PC-3 (cell line): ENCODE results near the gene TNFRSF6B. TPM values are rescaled to one million over a fixed set of nuclear protein-coding genes. Genes with fewer than 3 reads are reported as not detected.

Source experiments
- ATAC-seq: fragments of 200-7000 bp; cut with Tn5 transposase; 2 replicates; pipeline ENCODE4 v1.9.1; 2020; ENCODE audit warnings: mild to moderate bottlenecking, moderate library complexity
- BruUV-seq: library from RNA; stranded (reverse); fragments of 400-500 nt; replicated peaks from 2 replicates; lab custom pipeline; 2021; lab: Mats Ljungman, UMichigan
- CTCF ChIA-PET: fragments of 300-600 bp; sonication (Branson Sonifier 250); formaldehyde crosslinking; loops from one replicate; lab custom pipeline; 2022; ENCODE audit warnings: antibody characterized with exemption; lab: Charles Lee
- POLR2A ChIA-PET: fragments of 300-600 bp; sonication (Branson Sonifier 250); formaldehyde crosslinking; loops from one replicate; lab custom pipeline; 2022; ENCODE audit warnings: antibody characterized with exemption; ENCODE audit not compliant: unreplicated experiment; lab: Charles Lee
- DNase-seq: peaks from one replicate; pipeline ENCODE4 v3.0.0-alpha.2; 2015
- H2AFZ ChIP-seq: fragments of 300-600 bp; sonication (generic); 2 replicates; pipeline ENCODE4 v1.6.0; 2016; ENCODE audit warnings: antibody characterized with exemption, low read length
- H3F3A ChIP-seq: fragments of 300-600 bp; sonication (generic); one replicate; pipeline ENCODE4 v1.6.0; 2017; ENCODE audit warnings: antibody characterized with exemption, low read length, control low read depth, mild to moderate bottlenecking; ENCODE audit not compliant: unreplicated experiment
- H3K27ac ChIP-seq: fragments of 300-600 bp; sonication (generic); 2 replicates; pipeline ENCODE4 v1.5.1; 2016; ENCODE audit warnings: mild to moderate bottlenecking, low read length
- H3K27me3 ChIP-seq: fragments of 300-600 bp; sonication (generic); 2 replicates; pipeline ENCODE4 v1.6.1; 2016; ENCODE audit warnings: low read length, mixed read lengths
- H3K36me3 ChIP-seq: fragments of 300-600 bp; sonication (generic); 2 replicates; pipeline ENCODE4 v1.6.1; 2016; ENCODE audit warnings: low read depth, mixed run types, low read length, mixed read lengths
- H3K4me1 ChIP-seq: fragments of 300-600 bp; sonication (generic); 2 replicates; pipeline ENCODE4 v1.5.1; 2016; ENCODE audit warnings: low read length; ENCODE audit not compliant: insufficient read depth
- H3K4me2 ChIP-seq: fragments of 300-600 bp; sonication (generic); 2 replicates; pipeline ENCODE4 v1.6.0; 2016; ENCODE audit warnings: low read length
- H3K4me3 ChIP-seq: fragments of 300-600 bp; sonication (generic); 2 replicates; pipeline ENCODE4 v1.5.1; 2016; ENCODE audit warnings: mild to moderate bottlenecking, low read length, mixed read lengths
- H3K79me2 ChIP-seq: fragments of 300-600 bp; sonication (generic); 2 replicates; pipeline ENCODE4 v1.6.1; 2017; ENCODE audit warnings: low read length, mixed read lengths
- H3K9ac ChIP-seq: fragments of 300-600 bp; sonication (generic); 2 replicates; pipeline ENCODE4 v1.6.0; 2016; ENCODE audit warnings: mild to moderate bottlenecking, low read length
- H3K9me2 ChIP-seq: fragments of 300-600 bp; sonication (generic); replicated peaks from 2 replicates; pipeline ENCODE4 v1.6.1; 2016; ENCODE audit warnings: mixed run types, low read length, mixed read lengths
- H3K9me3 ChIP-seq: fragments of 300-600 bp; sonication (generic); 2 replicates; pipeline ENCODE4 v1.6.1; 2016; ENCODE audit warnings: low read length, mixed read lengths
- H4K20me1 ChIP-seq: fragments of 300-600 bp; sonication (generic); 2 replicates; pipeline ENCODE4 v1.6.1; 2016; ENCODE audit warnings: low read length, mixed read lengths
- CTCF ChIP-seq: fragments of 300-600 bp; sonication (generic); conservative IDR thresholded peaks from 2 replicates; pipeline ENCODE4 v1.5.1; 2017; ENCODE audit warnings: antibody characterized with exemption, low read depth, mild to moderate bottlenecking, low read length
- EZH2 ChIP-seq: fragments of 300-600 bp; sonication (generic); IDR thresholded peaks from one replicate; pipeline ENCODE4 v1.6.1; 2017; ENCODE audit warnings: antibody characterized with exemption, mild to moderate bottlenecking, low read length; ENCODE audit not compliant: unreplicated experiment
- EZH2phosphoT487 ChIP-seq: fragments of 300-600 bp; sonication (generic); IDR thresholded peaks from 2 replicates; pipeline ENCODE4 v1.6.1; 2018; ENCODE audit warnings: mild to moderate bottlenecking, antibody characterized with exemption, low read length, borderline replicate concordance
- intact Hi-C: fragments of 100-400 bp; cut with micrococcal nuclease; formaldehyde crosslinking; loops from 2 replicates; pipeline ENCODE4 v1.9.0; 2023
- total RNA-seq: library from RNA; depleted of rRNA; stranded (reverse); fragments of >200 nt; gene quantifications from 2 replicates; pipeline ENCODE4 v1.2.3, GENCODE V29; 2014

The TNFRSF6B gene
- total RNA-seq, 1 experiment from 2014 or later: 41.6 TPM

DNA sequence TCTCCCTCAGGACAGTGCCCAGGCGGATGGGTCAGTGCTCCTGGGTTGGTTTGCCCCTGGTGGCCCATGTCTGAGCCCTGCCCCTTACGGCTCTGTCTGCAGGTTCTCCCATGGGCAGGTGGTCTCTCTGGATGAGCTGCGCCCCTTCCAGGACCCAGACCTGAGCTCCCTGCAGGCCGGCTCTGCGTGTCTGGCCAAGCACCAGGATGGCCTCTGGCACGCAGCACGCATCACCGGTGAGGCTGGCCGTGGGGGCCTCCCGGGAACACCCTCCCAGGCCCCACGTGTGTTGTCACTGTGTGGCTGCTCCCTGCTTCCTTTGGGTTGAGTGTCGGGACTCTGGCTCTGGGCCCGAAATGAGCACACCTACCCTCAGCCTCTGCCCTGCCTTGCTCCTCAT, 36.7 kb downstream of the TNFRSF6B start:
- ChIA-PET CTCF (no interaction called here), POLR2A (no interaction called here)
- no peak overlapping the region for H3K4me3 ChIP-seq
- intact Hi-C loops: no loop called here
- H3K27me3 ChIP-seq: no peaks in the 10 kb centered on the region
- no peak for DNase-seq
- peaks cover 22% of the 10 kb centered on the region for H3K79me2 ChIP-seq
- TF ChIP-seq EZH2: no peak
- no peak for TF ChIP-seq CTCF
- no peak for TF ChIP-seq EZH2phosphoT487
- H3K9me2 ChIP-seq: no peaks in the 10 kb centered on the region
- H3K36me3 ChIP-seq: no peaks in the 10 kb centered on the region; the same call in 1 of the 2 replicates
- H3K9ac ChIP-seq: no peak overlapping the region
- no peaks in the 10 kb centered on the region for H3K9me3 ChIP-seq
- H4K20me1 ChIP-seq: no peaks in the 10 kb centered on the region
- H3K4me1 ChIP-seq: no peaks in the 10 kb centered on the region
- BruUV-seq: no TSS peak
- H3F3A ChIP-seq: no peaks in the 10 kb centered on the region
- no peak overlapping the region for H3K27ac ChIP-seq
- ATAC-seq: no peak
- no peak overlapping the region for H2AFZ ChIP-seq
- H3K4me2 ChIP-seq: no peak overlapping the region

DNA sequence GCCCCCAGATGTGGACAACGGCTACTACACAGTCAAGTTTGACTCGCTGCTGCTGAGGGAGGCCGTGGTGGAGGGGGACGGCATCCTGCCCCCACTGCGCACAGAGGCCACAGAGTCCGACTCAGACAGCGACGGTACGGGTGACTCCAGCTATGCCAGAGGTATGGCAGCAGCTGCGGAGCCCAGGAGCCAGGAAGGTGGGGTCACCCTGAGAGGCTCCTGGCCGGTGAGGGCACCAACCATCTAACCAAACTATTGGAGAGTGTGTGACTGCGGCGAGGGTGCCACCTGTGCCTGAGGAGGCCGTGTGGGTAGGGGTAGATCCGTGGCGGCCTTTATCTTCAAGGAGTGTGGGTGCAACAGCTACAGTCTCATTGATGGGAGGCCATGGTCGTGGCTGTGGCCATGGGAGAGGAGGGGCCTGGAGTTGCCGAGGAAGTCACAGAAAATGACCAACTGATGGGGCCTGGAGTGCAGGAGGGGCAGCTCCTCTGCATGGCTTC, 37.2 kb downstream of the TNFRSF6B start:
- peaks cover 17% of the 10 kb centered on the region for H3K79me2 ChIP-seq
- TF ChIP-seq CTCF (no peak), EZH2phosphoT487 (no peak), EZH2 (no peak)
- DNase-seq: no peak
- no peak overlapping the region for H3K4me2 ChIP-seq
- H3K27me3 ChIP-seq: no peaks in the 10 kb centered on the region
- H3K36me3 ChIP-seq: no peaks in the 10 kb centered on the region; the same call in 1 of the 2 replicates
- H3K9me3 ChIP-seq: no peaks in the 10 kb centered on the region
- H3K9me2 ChIP-seq: no peaks in the 10 kb centered on the region
- H3K4me1 ChIP-seq: no peaks in the 10 kb centered on the region
- H3K9ac ChIP-seq: no peak overlapping the region
- ChIA-PET CTCF (no interaction called here), POLR2A (no interaction called here)
- H3F3A ChIP-seq: no peaks in the 10 kb centered on the region
- BruUV-seq: no TSS peak
- no peak for ATAC-seq
- no peak overlapping the region for H3K27ac ChIP-seq
- no peak overlapping the region for H3K4me3 ChIP-seq
- intact Hi-C loops: no loop called here
- H2AFZ ChIP-seq: no peak overlapping the region
- no peaks in the 10 kb centered on the region for H4K20me1 ChIP-seq

GRCh38 chr20:63734111-63734945, 37.9 kb downstream of the TNFRSF6B start:
- Histone ChIP-seq H3F3A (no peaks in the 10 kb centered on the region), H4K20me1 (no peaks in the 10 kb centered on the region), H3K27me3 (no peaks in the 10 kb centered on the region), H3K9me2 (no peaks in the 10 kb centered on the region), H3K9me3 (no peaks in the 10 kb centered on the region), H3K4me1 (no peaks in the 10 kb centered on the region), H3K36me3 (no peaks in the 10 kb centered on the region; the same call in 1 of the 2 replicates), H3K4me3 (no peak overlapping the region), H3K9ac (no peak overlapping the region), H3K4me2 (no peak overlapping the region), H3K79me2 (peaks cover 14% of the 10 kb centered on the region; the same call in 1 of the 2 replicates), H2AFZ (no peak overlapping the region), H3K27ac (no peak overlapping the region)
- ATAC-seq (no peak), DNase-seq (no peak)
- intact Hi-C loops: no loop called here
- POLR2A ChIA-PET: no interaction called here
- BruUV-seq: no TSS peak
- TF ChIP-seq CTCF (no peak), EZH2phosphoT487 (no peak), EZH2 (no peak)
- CTCF ChIA-PET: no interaction called here
